GM12891 (cell line): Measurements from ENCODE around the gene SSTR3.
"Not testable (repeated sequence)": the region's sequence is repeated elsewhere in the genome, so short reads cannot be mapped to it uniquely, and the experiment has no call there.

Source experiments
- DNase-seq: peaks from one replicate; pipeline ENCODE4 v3.0.0; 2011; ENCODE audit warnings: low spot score; ENCODE audit not compliant: insufficient read length
- FAIRE-seq: peaks from 2 replicates; lab custom pipeline; 2011; peaks lifted over from hg19 to GRCh38; lab: Jason Lieb, UNC
- PAX5 ChIP-seq: IDR thresholded peaks from 2 replicates; pipeline ENCODE4 v1.6.1; 2011; ENCODE audit warnings: low read length, moderate library complexity, mild to moderate bottlenecking; ENCODE audit not compliant: insufficient read depth, severe bottlenecking
- POLR2A ChIP-seq: IDR thresholded peaks from 2 replicates; pipeline ENCODE4 v1.6.1; 2011; ENCODE audit warnings: low read depth, low read length, control low read depth
- POLR2AphosphoS5 ChIP-seq: IDR thresholded peaks from 2 replicates; pipeline ENCODE4 v1.6.1; 2011; ENCODE audit warnings: low read depth, low read length, control low read depth
- POU2F2 ChIP-seq: IDR thresholded peaks from 2 replicates; pipeline ENCODE4 v1.6.1; 2011; ENCODE audit warnings: low read depth, mild to moderate bottlenecking, control low read depth, low read length, moderate library complexity
- SPI1 ChIP-seq: IDR thresholded peaks from 2 replicates; pipeline ENCODE4 v1.6.1; 2011; ENCODE audit warnings: low read depth, low read length, control low read depth
- TAF1 ChIP-seq: IDR thresholded peaks from 2 replicates; pipeline ENCODE4 v1.6.1; 2011; ENCODE audit warnings: low read depth, low read length, control low read depth

The SSTR3 gene

DNA sequence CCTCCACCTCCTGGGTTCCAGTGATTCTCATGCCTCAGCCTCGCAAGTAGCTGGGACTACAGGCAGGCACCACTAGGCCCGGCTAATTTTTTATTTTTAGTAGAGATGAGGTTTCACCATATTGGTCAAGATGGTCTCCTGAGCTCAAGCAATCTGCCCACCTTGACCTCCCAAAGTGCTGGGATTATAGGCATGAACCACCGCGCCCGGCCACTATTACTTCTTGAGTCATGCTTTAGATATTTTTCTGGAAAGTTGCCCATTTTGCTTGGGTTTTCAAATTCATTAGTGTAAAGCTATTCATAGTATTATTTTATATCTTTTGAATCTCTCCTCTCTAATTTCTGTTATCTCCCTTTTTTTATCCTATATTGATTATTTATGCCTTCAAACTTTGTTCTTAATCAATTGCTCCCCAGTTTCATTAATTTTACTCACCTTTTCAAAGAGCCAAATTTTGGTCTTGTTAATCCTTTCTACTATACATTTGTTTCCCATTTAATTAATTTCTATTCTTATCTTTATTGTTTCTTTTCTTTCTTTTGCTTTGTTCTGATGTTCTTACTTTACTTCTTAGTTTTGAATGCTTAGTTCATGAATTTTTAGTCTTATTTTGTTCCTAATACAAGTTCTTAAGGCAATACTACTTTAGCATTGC, 42.1 kb upstream of the SSTR3 start:
- no peak for FAIRE-seq
- no peak for DNase-seq
- no peak for TF ChIP-seq POU2F2
- no peak for TF ChIP-seq POLR2A
- TF ChIP-seq SPI1, result no peak
- TF ChIP-seq POLR2AphosphoS5, result no peak
- TF ChIP-seq TAF1, result no peak
- TF ChIP-seq PAX5, result no peak

- TF ChIP-seq POLR2AphosphoS5 (no peak), TAF1 (no peak), POLR2A (no peak), POU2F2 (no peak), PAX5 (no peak), SPI1 (no peak)
- DNase-seq, result no peak
- peak; percentile 62 for FAIRE-seq
Observed at GRCh38 chr22:37253126-37253660, 40.9 kb upstream of the SSTR3 start.

DNA sequence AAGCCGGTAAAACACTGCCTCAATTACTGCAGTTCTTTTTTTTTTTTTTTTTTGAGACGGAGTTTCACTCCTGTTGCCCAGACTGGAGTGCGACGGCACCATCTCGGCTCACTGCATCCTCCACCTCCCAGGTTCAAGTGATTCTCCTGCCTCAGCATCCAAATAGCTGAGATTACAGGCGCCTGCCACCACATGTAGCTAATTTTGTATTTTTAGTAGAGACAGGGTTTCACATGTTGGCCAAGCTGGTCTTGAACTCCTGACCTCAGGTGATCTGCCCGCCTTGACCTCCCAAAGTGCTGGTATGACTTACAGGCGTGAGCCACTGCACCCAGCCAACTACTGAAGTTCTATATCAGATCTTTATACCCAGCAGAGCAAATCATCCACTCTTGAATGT, 39.6 kb upstream of the SSTR3 start:
- DNase-seq, FAIRE-seq: not testable (repeated sequence)

DNA sequence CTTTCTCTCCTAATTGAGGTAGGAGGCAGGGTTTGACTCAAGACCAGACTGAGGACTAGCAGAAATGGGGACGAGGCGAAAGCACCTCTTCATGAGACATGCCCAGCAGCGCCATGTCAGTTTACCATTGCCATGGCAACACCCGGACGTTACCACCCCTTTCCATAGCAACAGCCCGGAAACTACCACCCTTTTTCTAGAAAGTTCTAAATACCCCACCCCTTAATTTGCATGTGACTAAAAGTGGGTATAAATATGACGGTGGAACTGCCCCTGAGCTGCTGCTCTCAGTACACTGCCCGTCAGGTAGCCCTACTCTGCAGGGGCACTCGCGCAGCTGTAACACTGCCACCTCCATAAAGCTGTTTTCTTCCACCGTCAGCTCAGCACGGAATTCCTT, 37.7 kb upstream of the SSTR3 start:
- no peak for DNase-seq

DNA sequence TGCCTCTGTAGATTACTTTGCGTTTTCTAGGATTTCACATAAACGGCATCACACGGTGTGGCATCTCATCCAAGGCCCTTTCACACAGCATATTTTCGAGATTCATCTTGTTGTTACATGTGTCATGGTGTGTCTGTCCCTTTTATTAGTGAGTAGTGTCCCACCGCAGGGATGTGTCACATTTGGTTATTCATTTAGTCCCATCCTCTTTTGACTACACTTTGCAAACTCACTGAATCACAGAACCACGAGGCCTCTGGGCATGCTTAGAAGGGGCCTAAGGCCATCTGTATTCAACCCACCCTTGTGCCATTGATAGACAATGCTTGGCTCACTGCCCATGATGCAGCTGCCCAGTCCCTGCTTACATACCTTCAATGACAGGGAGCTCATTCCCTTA, 36.0 kb upstream of the SSTR3 start:
- TF ChIP-seq POU2F2 (peak; percentile 79), TAF1 (no peak)
- DNase-seq (no peak), FAIRE-seq (peak; percentile 94)

More for the DNA sequence above, 37.7 kb upstream of the SSTR3 start:
- no peak for TF ChIP-seq TAF1
- no peak for TF ChIP-seq SPI1
- TF ChIP-seq PAX5, result no peak
- FAIRE-seq, result peak; percentile 76

GRCh38 chr22:37245740-37246139, 33.5 kb upstream of the SSTR3 start:
- FAIRE-seq (no peak), DNase-seq (no peak)
- TF ChIP-seq PAX5 (no peak), POLR2AphosphoS5 (no peak), SPI1 (no peak), POLR2A (no peak), POU2F2 (no peak)

DNA sequence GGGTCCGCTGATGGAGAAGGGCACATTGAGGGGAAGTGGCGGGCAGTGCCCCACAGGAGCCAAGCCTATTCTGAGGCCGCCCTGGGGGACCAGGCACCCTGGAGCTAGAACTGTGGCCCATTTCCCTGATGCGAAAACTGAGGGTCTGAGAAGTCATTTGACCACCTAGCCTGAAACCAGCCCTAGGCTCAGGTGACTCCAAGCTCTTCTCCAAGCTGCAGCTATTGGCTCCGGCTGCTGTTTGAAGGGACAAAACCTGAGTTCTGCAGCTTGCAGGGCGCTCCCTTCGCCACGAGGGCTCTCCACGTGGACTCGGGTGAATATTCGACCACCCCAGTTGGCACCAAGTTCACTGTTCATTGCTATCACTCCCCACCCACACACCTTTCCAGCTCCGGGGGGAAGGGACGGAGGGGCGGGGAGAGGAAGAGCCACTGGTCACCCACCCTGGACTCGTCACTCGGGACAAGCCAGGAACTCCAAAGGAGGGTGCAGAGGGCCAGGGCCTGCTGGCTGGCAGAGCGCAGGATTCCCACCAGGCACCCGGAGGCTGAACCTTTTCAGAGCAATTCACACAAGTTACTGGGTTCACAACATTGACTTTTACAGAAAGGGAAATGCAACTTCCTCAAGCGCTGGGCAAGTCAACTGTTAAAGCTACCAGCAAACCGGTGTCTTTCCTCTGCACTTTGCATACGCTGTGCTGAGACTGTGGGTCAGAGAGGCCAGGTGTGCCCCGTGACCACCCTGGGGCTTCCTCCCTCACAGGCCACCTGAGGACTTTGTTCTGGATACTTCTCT, 32.8 kb upstream of the SSTR3 start:
- FAIRE-seq (peak; percentile 96), DNase-seq (no peak)
- TF ChIP-seq SPI1, result peak; percentile 83
- TF ChIP-seq POU2F2, result peak; percentile 88
- no peak for TF ChIP-seq PAX5
- no peak for TF ChIP-seq TAF1
- TF ChIP-seq POLR2AphosphoS5, result no peak

DNA sequence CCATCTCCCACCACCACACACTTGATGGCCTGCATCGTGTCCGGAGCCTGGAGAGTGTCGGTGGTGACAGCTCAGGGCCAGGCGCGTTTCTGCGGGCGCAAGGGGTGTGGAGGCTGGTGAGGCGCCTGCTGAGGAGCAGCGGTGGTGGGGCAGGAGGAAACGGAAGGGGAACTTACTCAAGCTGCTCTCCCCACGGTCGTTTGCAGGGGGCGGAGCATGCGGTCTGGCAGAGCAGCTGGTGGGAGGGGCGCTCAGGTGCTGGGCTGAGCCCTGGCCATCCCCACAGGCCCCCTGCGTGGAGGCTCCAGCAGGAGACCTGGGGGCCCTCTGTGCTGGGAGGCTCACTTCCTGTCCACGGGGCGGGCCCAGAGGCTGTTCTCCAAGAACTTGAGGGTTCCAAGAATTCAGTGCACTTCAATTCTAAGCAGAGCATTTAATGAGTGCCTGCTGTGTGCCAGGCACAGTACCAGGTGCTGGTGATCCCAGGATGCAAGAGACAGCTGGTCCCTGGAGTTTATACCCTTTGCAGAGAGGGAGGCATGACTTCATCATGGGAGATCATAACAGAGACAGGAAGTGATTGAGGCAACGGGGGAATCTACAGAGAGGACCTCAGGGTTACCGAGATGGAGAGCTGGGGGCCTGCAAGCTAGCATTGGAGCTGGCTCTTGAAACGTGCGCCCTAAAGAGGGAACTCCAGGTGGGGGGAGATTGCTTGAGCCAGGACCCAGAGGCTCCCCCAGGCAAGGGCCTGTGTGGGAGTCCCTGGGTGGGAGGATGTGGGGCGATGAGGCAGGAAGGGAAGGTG, 32.0 kb upstream of the SSTR3 start, which contains the start of gene RAC2:
RAC2 (minus strand) TSS at position 156 of the 808 bp plus-strand sequence; CDS start at position 35, 121 bp downstream.
- TF ChIP-seq SPI1 (peak; percentile 45; the same call in 1 of the 2 replicates), POU2F2 (peak; percentile 70; the same call in 1 of the 2 replicates), POLR2AphosphoS5 (peak; percentile 94), POLR2A (peak; percentile 90), TAF1 (peak; percentile 74; the same call in 1 of the 2 replicates), PAX5 (no peak)
- peak; percentile 99 for FAIRE-seq
- DNase-seq, result peak; percentile 70

GRCh38 chr22:37243402-37244113, 31.3 kb upstream of the SSTR3 start:
- TF ChIP-seq PAX5, result no peak
- TF ChIP-seq SPI1, result peak; percentile 12; the same call in 1 of the 2 replicates
- DNase-seq, result no peak
- FAIRE-seq, result no peak

DNA sequence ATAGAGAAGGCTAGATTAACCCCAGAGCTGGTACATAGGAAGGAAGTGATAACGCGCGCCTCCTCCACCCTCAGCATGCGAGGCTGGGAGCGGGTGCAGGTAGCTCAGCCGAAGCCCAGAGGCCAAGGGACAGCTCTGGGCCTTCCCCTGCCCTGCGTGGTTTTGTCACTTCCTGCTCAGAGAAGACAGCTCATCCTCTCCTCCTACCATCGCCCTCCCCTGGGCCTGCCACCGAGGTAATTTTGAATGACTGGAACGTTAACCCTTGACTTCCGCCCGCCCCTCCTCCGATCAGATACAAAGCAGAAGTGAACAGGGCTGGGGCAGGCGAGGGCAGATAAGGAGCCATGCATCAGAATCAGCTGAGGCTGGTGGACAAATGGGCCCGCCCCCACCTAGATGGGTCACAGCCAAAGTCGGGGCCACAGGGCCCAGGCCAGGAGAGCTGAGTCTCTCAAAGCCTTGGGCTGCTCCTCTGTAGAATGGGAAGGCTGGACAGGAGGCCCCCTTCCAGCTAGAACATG, 30.2 kb upstream of the SSTR3 start:
- DNase-seq (peak; percentile 80), FAIRE-seq (peak; percentile 100)
- TF ChIP-seq POLR2A, result peak; percentile 67
- peak; percentile 76 for TF ChIP-seq TAF1
- peak; percentile 85 for TF ChIP-seq SPI1
- TF ChIP-seq POLR2AphosphoS5, result peak; percentile 88
- TF ChIP-seq POU2F2, result peak; percentile 10; the same call in 1 of the 2 replicates
- no peak for TF ChIP-seq PAX5
